HuH-7 (cell line): Measurements from ENCODE around the gene BLOC1S5.
A peak's percentile ranks its signal among the peaks of the same experiment; 100 is the strongest.
"Not testable (repeated sequence)": the region's sequence is repeated elsewhere in the genome, so short reads cannot be mapped to it uniquely, and the experiment has no call there.

Experiments
- DNase-seq: peaks from one replicate; pipeline ENCODE4 v3.0.0; 2011; ENCODE audit warnings: low spot score

Gene BLOC1S5

DNA sequence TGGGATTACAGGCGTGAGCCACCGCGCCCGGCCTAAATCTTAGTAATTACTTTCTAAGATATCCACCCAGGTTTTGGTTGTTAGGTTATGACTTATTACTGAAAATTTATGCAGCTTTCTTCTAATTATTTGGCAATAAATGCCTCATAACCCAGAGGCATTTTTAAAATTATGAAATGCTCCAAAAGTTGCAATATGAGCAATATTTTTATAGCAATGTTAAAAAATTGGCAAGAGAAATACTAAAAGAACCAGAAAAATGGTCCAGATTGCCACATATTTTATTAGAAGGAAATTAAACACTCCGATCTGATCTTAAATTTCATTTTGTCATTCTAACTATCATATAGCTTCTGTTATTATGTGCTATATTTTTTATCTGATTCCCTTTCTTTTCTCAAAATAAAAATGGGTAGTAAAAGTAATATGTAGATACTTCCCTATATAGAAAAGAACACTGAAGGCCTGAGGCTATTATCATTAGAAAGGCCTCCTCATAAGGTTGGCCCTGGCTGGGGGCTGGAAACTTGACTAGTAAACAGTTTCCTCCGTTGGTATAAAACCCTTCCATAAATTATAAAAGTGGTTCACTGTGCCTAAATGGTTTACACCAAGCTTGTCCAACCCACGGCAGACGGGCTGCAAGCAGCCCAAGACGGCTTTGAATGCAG is 22.1 kb downstream of the BLOC1S5 start:
- no peak for DNase-seq

DNA sequence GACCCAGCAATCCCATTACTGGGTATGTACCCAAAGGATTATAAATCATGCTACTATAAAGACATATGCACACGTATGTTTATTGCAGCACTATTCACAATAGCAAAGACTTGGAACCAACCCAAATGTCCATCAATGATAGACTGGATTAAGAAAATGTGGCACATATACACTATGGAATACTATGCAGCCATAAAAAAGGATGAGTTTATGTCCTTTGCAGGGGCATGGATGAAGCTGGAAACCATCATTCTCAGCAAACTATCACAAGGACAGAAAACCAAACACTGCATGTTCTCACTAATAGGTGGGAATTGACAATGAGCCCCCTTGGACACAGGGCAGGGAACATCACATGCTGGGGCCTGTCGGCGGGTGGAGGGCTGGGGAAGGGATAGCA is 30.1 kb downstream of the BLOC1S5 start:
- not testable (repeated sequence) for DNase-seq

DNA sequence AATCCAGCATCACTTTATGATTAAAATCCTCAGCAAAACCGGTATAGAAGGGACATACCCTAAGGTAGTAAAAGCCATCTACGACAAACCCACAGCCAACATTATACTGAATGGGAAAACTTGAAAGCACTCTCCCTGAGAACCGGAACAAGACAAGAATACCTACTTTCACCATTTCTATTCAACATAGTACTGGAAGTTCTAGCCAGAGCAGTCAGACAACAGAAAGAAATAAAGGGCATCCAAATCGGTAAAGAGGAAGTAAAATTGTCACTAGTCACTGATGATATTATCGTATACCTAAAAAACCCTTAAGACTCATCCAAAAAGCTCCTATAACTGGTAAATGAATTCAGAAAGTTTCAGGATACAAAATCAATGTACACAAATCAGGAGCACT is 33.3 kb downstream of the BLOC1S5 start:
- no peak for DNase-seq

DNA sequence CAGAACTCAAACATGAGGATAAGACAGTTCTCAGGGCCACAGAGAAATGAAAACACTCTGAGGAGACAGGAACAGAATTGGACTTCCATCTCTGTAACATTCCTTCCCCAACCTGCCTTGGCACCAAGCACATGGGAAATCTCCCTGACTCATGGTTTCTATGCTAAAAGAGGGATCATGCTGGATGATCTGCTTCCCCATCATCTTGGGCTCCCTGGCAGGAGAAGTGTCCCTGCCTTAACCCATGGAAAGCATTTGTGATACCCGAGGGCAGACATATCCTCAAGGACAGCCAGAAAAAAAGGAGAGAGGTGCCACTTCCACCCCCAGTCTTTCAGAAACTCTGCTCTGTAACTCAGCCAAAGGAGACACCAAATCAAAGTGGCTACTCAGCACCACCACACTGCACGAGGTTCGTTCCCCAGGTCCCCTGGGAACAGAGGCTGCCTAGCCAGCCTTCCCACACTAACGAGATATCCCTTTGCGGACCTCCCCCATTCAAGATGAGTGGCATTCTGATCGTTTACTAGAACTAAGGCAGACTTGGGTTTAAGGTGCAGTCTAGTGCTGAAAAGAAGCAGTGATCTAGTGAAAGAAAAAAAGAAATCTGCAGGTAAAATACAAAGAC is 34.8 kb downstream of the BLOC1S5 start:
- no peak for DNase-seq

DNA sequence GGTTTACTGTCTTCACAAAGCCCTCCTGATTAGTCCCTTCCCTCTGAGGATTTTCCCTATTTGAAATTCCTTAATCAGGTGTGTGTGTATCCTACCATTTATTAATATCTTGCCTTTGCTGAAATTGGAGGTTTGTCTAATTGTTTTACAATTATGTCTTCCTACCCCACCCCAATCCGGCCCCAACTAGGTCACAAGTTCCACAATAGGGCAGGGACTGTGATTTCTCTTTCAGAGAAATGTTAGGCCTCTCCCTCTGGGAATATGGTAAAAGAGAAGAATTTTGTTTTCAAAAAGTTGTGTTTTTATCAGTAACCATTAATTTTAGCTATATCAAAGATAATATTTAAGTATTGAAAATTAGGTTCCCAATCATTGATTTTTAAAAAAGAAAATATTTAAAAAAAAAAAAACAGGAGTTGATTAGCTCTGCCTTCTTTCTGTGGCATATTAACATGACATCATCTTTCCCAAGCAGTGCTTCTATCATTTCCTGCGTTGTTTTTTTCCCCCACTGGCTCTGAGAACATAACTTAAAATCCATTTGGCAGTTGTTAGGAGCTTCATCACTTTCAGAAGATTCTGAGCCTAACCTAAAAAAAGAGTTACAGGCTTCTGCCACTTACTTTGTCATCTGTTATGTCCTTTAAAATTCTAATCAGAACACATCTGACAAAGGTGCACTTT is 36.1 kb downstream of the BLOC1S5 start:
- no peak for DNase-seq

DNA sequence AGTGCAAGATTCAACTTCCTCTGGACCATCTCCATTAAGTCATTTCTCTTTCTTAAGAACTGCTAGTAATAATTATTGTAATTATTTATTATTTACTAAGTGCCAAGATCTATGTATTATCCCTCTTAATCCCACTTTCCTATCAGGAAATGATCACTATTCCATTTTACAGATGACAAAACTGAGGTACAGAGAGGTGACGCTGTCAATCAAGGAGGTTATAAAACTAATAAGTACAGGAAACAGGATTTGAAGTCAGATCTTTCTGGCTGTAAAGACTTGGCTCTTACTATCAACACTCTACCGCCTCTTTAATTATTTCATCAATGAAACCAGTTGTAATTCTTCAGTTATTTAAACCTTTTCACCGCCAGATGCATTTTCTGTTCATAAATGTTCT is 37.4 kb downstream of the BLOC1S5 start:
- no peak for DNase-seq

DNA sequence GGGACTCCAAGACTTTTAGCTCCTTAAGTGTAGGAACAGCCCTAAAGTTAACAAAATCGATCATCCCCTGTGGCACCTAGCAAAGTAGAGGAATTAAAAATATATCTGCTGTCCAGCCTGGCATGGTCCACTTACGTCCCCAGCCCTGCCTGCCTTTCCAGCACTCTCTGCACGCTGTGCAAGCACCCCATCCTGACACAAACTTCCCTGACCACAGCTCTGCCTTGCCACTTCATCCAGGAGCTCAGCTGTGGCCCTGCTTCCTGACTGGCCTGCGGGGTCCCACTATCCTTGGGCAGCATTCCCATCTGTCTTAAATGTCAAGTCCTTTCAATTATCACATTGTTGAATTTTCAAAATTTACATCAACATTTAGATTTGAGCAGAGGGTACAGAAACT is 39.0 kb downstream of the BLOC1S5 start:
- DNase-seq: no peak

DNA sequence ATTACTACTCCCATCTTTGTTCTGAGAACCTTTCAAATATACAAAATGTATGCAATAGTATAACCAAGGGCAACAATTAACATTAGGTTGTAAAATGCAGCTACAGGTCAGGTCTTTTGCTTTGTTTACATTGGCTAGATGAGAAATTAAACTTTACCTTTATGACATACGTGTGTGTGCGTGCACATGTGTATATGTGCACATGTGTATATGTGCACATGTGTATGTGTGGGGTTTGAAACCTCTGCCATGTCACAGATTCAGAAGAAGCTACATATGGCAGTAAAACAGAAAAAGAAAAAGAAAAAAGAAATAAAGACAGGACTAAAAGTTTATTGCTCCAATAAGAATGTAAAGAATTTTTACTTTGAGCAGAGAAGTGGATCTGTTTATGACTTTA is 40.6 kb downstream of the BLOC1S5 start:
- no peak for DNase-seq

DNA sequence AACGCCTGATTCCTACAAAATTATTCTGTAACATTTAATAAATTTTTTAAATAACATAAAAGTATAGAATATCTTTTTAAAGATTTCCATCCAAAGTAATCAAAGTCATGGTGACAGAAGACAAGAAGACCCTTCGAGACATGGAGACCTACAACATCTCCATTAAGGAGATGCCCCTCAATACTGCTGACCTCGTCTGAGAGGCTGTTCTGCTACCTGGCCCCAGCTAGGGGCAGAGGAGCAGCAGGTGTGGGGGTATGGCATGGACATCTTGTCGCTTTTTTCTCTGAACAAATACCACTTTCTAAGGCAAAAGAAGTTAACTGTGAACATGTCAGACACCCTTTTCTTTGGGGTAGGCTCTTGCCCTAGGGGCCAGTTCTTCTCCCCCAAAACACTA is 44.1 kb downstream of the BLOC1S5 start:
- no peak for DNase-seq

DNA sequence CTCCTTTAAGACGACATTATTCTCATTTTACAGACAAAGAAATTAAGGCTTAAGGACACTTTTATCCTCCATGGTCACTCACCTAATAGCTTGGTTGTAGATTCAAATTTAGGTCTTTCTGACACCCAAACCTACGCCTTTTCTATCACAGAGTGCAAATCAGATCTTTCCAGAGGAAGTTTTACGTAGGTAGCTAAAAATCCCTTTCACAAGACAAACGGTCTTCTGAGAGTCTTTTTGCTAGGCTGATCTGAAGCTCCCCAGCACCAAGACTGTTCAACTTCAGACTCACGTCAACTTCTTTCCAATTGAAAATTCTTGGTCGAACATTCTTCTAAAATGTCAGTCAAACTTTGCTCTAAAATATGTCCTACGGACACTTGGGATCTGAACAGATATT is 46.5 kb downstream of the BLOC1S5 start:
- DNase-seq: no peak

DNA sequence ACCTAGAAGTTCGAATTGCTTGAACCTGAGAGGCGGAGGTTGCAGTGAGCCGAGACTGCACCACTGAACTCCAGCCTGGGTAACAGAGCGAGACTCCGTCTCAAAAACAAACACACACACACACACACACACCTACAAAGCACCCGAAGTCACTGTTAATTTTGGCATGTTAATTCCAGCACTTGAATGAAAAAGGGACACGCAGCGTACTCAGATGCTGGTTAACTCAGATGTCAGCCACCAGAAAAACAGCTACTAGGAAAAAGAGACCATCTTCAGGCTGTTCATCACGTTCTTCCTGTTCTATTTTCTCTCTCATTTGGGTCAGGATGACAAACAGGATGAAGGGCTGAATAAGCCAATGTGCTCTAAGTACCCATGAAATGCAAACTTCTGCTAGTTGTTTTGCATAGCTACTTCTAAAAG is 46.9 kb downstream of the BLOC1S5 start:
- DNase-seq: no peak

DNA sequence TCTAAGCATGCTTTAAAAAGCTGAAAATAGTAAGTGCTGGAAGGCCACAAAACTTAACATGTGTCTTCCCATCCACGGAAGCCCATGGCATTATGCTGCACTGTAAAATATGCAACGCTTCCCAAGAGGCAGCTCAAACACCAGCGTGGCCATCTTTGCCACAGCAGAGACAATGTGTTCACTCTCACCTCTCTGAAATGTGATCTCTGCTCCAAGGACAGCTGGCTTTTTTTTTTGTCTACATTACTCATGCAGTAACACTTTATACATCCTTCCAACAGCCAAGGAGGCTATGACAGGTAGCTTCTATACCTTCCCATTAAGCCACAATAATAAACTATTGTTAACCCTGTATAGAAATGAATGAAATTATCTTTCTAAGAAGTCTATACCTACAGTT is 49.2 kb downstream of the BLOC1S5 start:
- no peak for DNase-seq

DNA sequence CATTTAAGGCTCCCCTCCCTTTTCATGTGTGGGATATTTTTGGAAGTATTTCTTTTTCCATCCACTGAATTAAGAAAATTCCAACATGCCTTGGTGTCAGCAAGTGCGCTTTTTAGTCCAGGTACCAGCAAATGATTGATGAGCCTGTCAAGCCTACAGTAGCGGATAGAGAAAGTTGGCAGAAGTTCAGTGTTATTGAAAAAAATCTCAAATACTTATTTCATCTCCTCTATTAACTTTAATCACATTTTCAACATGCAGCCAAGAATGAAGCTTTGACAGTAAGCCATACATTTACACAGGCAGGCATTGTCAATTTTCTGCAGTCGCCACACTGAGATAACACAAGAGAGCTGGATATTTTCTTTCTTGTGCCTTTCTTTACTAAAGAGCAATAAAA is 50.4 kb downstream of the BLOC1S5 start:
- no peak for DNase-seq

DNA sequence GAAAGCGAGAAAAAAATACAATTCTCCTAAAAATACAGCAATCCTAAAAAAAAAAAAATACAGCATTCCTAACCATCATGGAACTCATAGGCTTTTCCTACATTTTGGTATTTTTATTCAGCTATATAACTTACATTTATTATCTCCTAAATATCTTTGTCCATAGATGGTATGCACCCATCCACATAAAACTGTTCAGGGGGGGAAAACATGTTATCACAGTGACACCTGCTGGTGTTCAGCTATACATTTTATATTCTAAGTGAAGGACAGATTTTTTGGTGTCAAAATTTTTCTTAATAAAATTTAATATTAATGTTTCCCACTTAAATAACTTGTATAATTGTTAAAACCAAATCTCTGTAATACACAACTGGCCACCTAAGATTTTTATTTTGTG is 58.0 kb downstream of the BLOC1S5 start:
- peak; percentile 34 for DNase-seq

DNA sequence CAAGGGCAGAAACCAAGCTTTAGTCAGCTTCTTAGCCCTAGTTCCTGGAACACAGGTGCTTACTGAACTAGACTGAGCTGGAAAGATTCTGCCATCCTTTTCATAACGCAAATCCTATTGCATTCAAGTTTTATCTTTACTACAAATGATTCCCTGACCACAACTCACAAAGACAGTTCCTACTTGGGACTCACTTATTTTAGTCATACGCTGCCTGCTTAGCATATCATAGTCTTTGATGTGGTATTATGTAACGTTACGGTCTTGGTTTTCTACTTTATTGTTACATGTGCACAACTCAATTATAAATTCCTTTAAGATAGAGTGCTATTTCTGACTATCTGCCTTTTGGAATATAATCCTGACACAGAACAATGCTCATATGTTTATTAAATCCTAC is 59.1 kb downstream of the BLOC1S5 start:
- DNase-seq: no peak

DNA sequence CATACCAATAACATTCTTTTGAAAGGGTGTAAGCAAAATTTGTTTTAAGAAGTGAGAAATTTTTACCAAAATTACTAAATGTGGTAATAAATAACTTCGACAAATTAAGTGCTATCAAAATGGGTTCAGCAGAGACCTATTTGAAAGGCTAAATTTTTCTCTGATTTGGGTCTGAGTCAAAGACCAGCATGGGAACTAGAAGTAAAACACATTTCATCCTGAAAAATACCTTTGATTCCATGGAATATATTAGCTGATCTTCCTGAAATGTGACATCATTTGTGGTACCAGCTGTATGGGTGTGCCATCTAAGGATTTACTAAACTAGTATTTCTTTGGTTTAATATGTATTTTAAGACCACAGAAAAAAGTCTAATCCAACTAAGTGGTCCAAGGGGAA is 63.6 kb downstream of the BLOC1S5 start:
- DNase-seq: no peak

DNA sequence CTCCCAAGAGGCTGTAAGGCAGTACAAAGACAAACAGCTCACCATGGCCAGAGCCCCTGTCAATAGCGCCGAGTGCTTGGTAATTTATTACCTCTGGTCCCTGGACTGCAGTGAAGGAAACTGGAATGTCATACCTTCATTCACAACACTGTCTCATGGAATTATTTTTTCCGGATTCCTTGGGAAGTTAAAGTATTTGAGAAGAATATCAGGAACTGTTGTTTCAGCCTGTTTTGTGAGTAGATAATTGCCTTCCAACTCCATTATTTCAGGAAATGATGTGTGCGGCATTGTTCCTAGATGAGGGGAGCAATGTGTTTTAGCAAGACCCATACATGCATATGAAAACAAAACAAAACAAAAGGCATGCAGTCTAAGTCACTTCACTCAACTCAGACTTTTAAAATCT is 64.0 kb downstream of the BLOC1S5 start:
- DNase-seq: no peak

DNA sequence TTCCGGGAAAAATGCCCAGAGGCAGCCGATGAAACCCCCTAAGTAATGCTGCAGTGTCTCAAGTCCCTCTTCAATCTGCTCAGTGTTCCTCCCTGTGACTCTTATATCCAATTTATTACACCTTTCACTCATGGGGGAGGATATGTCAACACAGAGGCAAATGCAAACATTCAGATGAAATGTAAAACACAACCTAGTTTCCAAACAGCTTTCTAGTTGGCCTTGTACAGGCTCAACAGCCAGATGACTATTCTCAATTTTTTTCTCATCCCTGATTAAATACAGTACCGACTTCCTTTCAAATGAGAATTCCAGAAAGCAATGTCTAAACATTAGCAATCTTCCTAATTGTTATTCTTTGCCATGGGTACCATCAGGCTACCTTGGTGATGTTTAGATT is 65.0 kb downstream of the BLOC1S5 start:
- no peak for DNase-seq

DNA sequence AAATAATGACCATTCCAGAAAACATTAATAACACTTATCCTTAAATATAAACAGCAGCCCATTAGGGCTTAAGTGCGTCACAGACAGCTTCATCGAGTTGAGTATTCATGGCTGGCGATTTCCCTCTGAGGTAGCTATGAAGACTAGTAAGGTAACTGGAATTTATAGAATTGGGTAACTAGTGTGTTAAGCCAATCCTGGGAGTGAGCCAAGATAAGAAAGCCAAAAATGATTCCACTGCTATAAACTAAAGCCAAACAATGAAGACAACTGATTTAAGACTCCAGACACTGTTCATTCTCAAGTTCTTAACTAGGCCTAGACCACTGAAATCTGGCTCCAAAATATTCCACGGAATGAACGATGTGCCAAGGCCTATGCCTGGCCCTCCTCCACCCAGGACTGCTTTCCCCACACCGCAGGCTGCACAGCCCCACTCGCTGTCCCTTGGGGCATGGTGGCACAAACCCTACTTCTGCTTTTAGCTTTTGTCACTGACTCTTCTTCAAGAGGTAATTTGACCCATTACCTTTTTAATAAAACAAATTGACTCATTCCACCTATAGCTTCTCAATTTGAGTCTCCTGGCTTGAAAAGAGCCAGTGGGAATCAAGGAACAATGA is 66.0 kb downstream of the BLOC1S5 start:
- DNase-seq: no peak

DNA sequence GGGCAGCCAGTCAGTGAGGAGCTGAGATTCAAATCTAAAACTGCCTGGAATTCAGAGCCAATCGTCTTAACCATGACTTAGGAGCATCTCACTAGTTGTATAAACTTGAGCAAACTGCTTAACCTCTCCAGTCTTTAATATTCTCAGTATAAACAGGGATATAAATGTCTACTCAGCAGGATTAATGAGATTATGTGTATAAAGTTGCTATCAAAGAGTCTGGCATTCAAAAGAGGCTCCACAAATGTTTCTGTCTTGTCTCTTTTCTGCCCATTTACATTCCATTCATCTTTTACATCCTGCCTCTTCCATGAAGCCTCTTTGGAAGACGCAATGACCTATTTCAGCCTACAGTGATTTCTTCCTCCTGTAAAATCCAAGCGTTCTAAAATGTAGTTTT is 66.9 kb downstream of the BLOC1S5 start:
- DNase-seq: no peak

DNA sequence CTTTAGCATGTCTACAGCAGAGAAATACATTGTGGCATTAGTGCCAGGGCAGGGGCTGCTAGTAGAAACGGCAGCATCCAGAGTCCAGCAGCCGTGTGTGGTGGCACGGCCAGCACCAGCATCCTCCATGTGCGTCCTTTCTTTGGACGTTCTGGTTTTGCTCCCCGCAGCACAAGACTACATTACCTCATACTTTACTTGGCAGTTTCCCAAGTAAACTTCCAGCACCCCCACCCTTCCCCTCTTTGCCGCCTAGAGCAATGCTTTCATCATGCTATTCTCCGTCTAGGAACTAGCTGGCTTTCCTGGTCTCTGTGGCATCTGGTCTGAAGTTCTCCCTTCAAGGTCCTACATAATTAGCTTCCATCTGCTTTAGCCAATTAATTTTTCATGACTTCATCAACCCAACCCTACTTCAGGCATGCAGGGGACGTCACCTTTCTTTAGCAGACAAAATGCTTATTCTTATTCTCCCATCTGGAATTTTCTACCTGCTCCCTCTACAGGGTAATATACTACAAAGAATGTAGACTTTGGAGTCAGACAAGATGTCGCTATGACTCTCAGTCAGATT is 67.6 kb downstream of the BLOC1S5 start:
- DNase-seq: no peak

DNA sequence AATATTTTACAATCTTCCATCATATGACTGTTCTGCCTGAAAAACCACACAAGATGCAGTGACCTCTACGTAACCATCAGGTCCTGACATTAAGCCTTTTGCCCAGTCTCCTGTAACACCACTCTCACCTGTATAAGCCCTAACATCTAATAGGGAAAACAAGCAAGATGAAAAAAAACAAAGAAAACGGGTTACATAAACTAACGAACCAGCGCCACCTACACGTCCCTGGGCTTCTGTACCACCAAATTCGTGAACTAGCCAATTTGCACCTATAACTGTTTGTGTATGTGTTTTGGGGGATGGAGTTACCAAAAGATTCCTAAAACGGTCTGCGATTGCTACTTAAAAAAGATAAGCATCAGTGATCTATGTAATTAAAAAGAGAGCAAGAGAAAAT is 70.2 kb downstream of the BLOC1S5 start:
- DNase-seq: no peak

DNA sequence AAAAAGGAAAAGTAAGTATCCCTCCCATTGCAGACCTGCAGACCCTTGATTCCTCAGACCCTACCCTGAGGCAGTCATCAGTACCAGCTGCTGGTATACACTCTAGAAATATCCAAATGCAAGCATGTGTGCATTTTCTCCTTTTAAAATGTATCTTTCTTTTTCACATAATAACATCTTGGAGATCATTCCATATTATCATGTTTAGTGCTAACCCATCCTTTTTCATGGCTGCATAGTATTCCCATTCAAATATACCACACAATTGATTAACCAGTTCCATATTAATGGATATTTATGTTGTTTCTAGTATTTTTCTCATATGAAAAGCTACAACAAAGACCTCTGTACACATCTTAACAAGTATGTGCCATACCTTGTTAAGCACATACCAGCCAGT is 70.8 kb downstream of the BLOC1S5 start:
- no peak for DNase-seq
